Gastroesophageal sphincter (tissue), 4 donors: ENCODE results near the gene HMOX1. TPM values are rescaled to one million over a fixed set of nuclear protein-coding genes. Genes with fewer than 3 reads are reported as not detected.

ENCODE experiments used
- ATAC-seq: fragments of 150-250 bp; one replicate; pipeline ENCODE4 v1.9.1; 2016; ENCODE audit warnings: mild to moderate bottlenecking, moderate library complexity
- H3K27ac ChIP-seq, 4 donors: fragments of 200-600 bp; sonication (generic) in 3 of 4; 1 replicate in 3 of 4; 2 replicates in 1 of 4; pipeline ENCODE4 v1.5.1; 2016 to 2019
- H3K27me3 ChIP-seq: fragments of 200-600 bp; sonication (generic); one replicate; pipeline ENCODE4 v1.5.1; 2019
- H3K36me3 ChIP-seq, 2 donors: fragments of 200-600 bp; sonication (generic); one replicate each; pipeline ENCODE4 v1.5.1; 2019; ENCODE audit warnings: control low read depth in 1 of 2
- H3K4me1 ChIP-seq, 3 donors: fragments of 200-600 bp; sonication (generic); 1 replicate in 2 of 3; 2 replicates in 1 of 3; pipeline ENCODE4 v1.5.1; 2016 to 2019; ENCODE audit warnings: control low read depth in 2 of 3
- H3K4me3 ChIP-seq, 2 donors: fragments of 200-600 bp; sonication (generic); one replicate each; pipeline ENCODE4 v1.5.1; 2019; ENCODE audit warnings: mild to moderate bottlenecking in 1 of 2, moderate library complexity in 1 of 2
- H3K9me3 ChIP-seq, 3 donors: fragments of 200-600 bp; sonication (generic); one replicate each; pipeline ENCODE4 v1.5.1; 2017 to 2019; ENCODE audit warnings: control low read depth in 2 of 3
- EP300 ChIP-seq: sonication (generic); formaldehyde crosslinking; IDR thresholded peaks from one replicate; pipeline ENCODE4 v1.6.1; 2017; ENCODE audit warnings: antibody characterized with exemption, mild to moderate bottlenecking
- POLR2A ChIP-seq, 2 donors: fragments of 450-650 bp; IDR thresholded peaks; one replicate each; pipeline ENCODE4 v1.6.1; 2017; ENCODE audit warnings: antibody characterized with exemption in 2 of 2, mild to moderate bottlenecking in 2 of 2, moderate library complexity in 1 of 2
- POLR2AphosphoS5 ChIP-seq: sonication (generic); formaldehyde crosslinking; IDR thresholded peaks from one replicate; pipeline ENCODE4 v1.6.1; 2017; ENCODE audit warnings: antibody characterized with exemption
- WGBS, 2 donors: methylation state at CpG; one replicate each; pipeline ENCODE4 v1.1.5; 2018; ENCODE audit warnings: low coverage in 1 of 2; 5-methylcytosine and 5-hydroxymethylcytosine counted together
- total RNA-seq, 4 donors: library from RNA; depleted of rRNA; stranded (reverse); fragments of >200 nt; gene quantifications; one replicate each; pipeline ENCODE4 v1.1.0, GENCODE V29; 2016
- TF ChIP-seq, protein P1 (sequence below), 4 experiments: fragments of 200-600 bp in 2 of 4; fragments of 450-650 bp in 2 of 4; sonication (generic) in 1 of 4; IDR thresholded peaks; one replicate each; pipeline ENCODE4 v1.5.1; 2017 to 2019; ENCODE audit warnings: antibody characterized with exemption in 4 of 4, mild to moderate bottlenecking in 2 of 4, moderate library complexity in 2 of 4

HMOX1 gene
- total RNA-seq, 4 donors from 2014 or later: 3.0 to 317 (median 12.7) TPM

- TF ChIP-seq EP300: no peak
- no peak for TF ChIP-seq POLR2A (IDR thresholded peaks at IDR 0.05)
- no peak for TF ChIP-seq POLR2AphosphoS5
- TF ChIP-seq, protein P1, sequence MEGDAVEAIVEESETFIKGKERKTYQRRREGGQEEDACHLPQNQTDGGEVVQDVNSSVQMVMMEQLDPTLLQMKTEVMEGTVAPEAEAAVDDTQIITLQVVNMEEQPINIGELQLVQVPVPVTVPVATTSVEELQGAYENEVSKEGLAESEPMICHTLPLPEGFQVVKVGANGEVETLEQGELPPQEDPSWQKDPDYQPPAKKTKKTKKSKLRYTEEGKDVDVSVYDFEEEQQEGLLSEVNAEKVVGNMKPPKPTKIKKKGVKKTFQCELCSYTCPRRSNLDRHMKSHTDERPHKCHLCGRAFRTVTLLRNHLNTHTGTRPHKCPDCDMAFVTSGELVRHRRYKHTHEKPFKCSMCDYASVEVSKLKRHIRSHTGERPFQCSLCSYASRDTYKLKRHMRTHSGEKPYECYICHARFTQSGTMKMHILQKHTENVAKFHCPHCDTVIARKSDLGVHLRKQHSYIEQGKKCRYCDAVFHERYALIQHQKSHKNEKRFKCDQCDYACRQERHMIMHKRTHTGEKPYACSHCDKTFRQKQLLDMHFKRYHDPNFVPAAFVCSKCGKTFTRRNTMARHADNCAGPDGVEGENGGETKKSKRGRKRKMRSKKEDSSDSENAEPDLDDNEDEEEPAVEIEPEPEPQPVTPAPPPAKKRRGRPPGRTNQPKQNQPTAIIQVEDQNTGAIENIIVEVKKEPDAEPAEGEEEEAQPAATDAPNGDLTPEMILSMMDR (IDR thresholded peaks at IDR 0.05): no peak
- whole genome bisulfite sequencing, 2 donors: 71% methylated on average over 3 of the region's 4 CpGs; no CpG with 5 or more reads in 1 of the 2 donors
These were observed 3.6 kb downstream of the HMOX1 start for GRCh38 chr22:35384527-35384926.

GRCh38 chr22:35384975-35385588 is 4.2 kb downstream of the HMOX1 start:
- peaks cover 0 to 32% (median 11%) of the 10 kb centered on the region in 3 donors for H3K4me1 ChIP-seq
- TF ChIP-seq POLR2A (IDR thresholded peaks at IDR 0.05): no peak
- TF ChIP-seq, protein P1 (IDR thresholded peaks at IDR 0.05): no peak
- no peak for TF ChIP-seq EP300
- TF ChIP-seq POLR2AphosphoS5: no peak
- no peaks in the 10 kb centered on the region for H3K27me3 ChIP-seq
- no peaks in the 10 kb centered on the region for H3K9me3 ChIP-seq
- no peak for ATAC-seq
- 83 to 96% methylated on average over 2 to 5 of the region's 6 CpGs for WGBS, 2 donors
- peaks cover 0 to 35% of the 10 kb centered on the region in 2 donors for H3K36me3 ChIP-seq
- no peak overlapping the region for H3K4me3 ChIP-seq
- no peak overlapping the region for H3K27ac ChIP-seq

More at GRCh38 chr22:35384527-35384926, 3.6 kb downstream of the HMOX1 start:
- Histone ChIP-seq H3K27me3 (no peaks in the 10 kb centered on the region), H3K4me1 (peaks cover 0 to 36% (median 12%) of the 10 kb centered on the region in 3 donors), H3K36me3 (peaks cover 0 to 29% of the 10 kb centered on the region in 2 donors), H3K27ac (no peak overlapping the region), H3K4me3 (no peak overlapping the region), H3K9me3 (no peaks in the 10 kb centered on the region)
- ATAC-seq: no peak

DNA sequence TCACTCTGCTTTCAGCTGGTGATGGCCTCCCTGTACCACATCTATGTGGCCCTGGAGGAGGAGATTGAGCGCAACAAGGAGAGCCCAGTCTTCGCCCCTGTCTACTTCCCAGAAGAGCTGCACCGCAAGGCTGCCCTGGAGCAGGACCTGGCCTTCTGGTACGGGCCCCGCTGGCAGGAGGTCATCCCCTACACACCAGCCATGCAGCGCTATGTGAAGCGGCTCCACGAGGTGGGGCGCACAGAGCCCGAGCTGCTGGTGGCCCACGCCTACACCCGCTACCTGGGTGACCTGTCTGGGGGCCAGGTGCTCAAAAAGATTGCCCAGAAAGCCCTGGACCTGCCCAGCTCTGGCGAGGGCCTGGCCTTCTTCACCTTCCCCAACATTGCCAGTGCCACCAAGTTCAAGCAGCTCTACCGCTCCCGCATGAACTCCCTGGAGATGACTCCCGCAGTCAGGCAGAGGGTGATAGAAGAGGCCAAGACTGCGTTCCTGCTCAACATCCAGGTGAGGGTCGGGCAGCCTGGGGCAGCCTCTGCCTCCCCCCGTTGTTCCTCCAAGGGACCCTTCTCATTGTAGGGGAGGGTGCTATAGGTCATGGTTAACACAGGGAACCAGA is 5.9 kb downstream of the HMOX1 start:
- no peaks in the 10 kb centered on the region for H3K9me3 ChIP-seq
- WGBS, 2 donors: 86% methylated on average over 5 of the region's 19 CpGs; no CpG with 5 or more reads in 1 of the 2 donors
- H3K27ac ChIP-seq: no peak overlapping the region
- peaks cover 0 to 44% of the 10 kb centered on the region in 2 donors for H3K36me3 ChIP-seq
- TF ChIP-seq EP300 (no peak), POLR2A (IDR thresholded peaks at IDR 0.05) (no peak), POLR2AphosphoS5 (no peak)
- TF ChIP-seq, protein P1 (IDR thresholded peaks at IDR 0.05): no peak
- ATAC-seq: no peak
- no peak overlapping the region for H3K4me3 ChIP-seq
- H3K4me1 ChIP-seq: peaks cover 0 to 15% (median 1%) of the 10 kb centered on the region in 3 donors
- H3K27me3 ChIP-seq: no peaks in the 10 kb centered on the region

- no peak for TF ChIP-seq POLR2A (IDR thresholded peaks at IDR 0.05)
- TF ChIP-seq EP300: no peak
- TF ChIP-seq, protein P1 (IDR thresholded peaks at IDR 0.05): no peak
- TF ChIP-seq POLR2AphosphoS5: no peak
- peaks cover 0 to 51% of the 10 kb centered on the region in 2 donors for H3K36me3 ChIP-seq
- 67 to 100% methylated on average over 1 to 3 of the region's 5 CpGs for WGBS, 2 donors
- no peak overlapping the region for H3K4me3 ChIP-seq
- no peaks in the 10 kb centered on the region for H3K27me3 ChIP-seq
- H3K9me3 ChIP-seq: no peaks in the 10 kb centered on the region
- no peaks in the 10 kb centered on the region for H3K4me1 ChIP-seq
- H3K27ac ChIP-seq: no peak overlapping the region
- ATAC-seq: no peak
These were observed 10.0 kb downstream of the HMOX1 start for GRCh38 chr22:35390933-35391332.
